GM23338 (cell line): ENCODE results near the gene TMEM106A. TPM values are rescaled to one million over a fixed set of nuclear protein-coding genes. Genes with fewer than 3 reads are reported as not detected.

Source experiments
- ATAC-seq: fragments of 200-7000 bp; cut with Tn5 transposase; 3 replicates; pipeline ENCODE4 v1.9.1; 2020
- DNase-seq: peaks from one replicate; pipeline ENCODE4 v3.0.0-alpha.2; 2015; ENCODE audit warnings: low spot score
- H2AFZ ChIP-seq: fragments of 200-600 bp; sonication (generic); 2 replicates; pipeline ENCODE4 v1.8.0; 2016; ENCODE audit warnings: antibody characterized with exemption, mild to moderate bottlenecking, moderate library complexity
- H3F3A ChIP-seq: fragments of 200-600 bp; sonication (generic); replicated peaks from 2 replicates; pipeline ENCODE4 v1.8.0; 2017; ENCODE audit warnings: antibody characterized with exemption, mixed run types, low read depth
- H3K27ac ChIP-seq: fragments of 200-600 bp; sonication (generic); 2 replicates; pipeline ENCODE4 v1.6.1; 2016; ENCODE audit warnings: low read depth
- H3K27me3 ChIP-seq: fragments of 200-600 bp; sonication (generic); 2 replicates; pipeline ENCODE4 v1.8.0; 2016; ENCODE audit warnings: mild to moderate bottlenecking, mixed run types, moderate library complexity; ENCODE audit not compliant: insufficient read depth
- H3K36me3 ChIP-seq: fragments of 200-600 bp; sonication (generic); 2 replicates; pipeline ENCODE4 v1.8.0; 2016; ENCODE audit warnings: mild to moderate bottlenecking; ENCODE audit not compliant: insufficient read depth
- H3K4me1 ChIP-seq: fragments of 200-600 bp; sonication (generic); 2 replicates; pipeline ENCODE4 v1.8.0; 2016; ENCODE audit warnings: mild to moderate bottlenecking, moderate library complexity; ENCODE audit not compliant: insufficient read depth
- H3K4me2 ChIP-seq: fragments of 200-600 bp; sonication (generic); 2 replicates; pipeline ENCODE4 v1.7.1; 2017; ENCODE audit warnings: mixed run types
- H3K4me3 ChIP-seq: fragments of 200-600 bp; sonication (generic); 2 replicates; pipeline ENCODE4 v1.6.1; 2016; ENCODE audit warnings: mixed run types
- H3K79me2 ChIP-seq: fragments of 200-600 bp; sonication (generic); replicated peaks from 2 replicates; pipeline ENCODE4 v1.8.0; 2017; ENCODE audit warnings: mild to moderate bottlenecking; ENCODE audit not compliant: insufficient read depth
- H3K9me2 ChIP-seq: fragments of 200-600 bp; sonication (generic); 2 replicates; pipeline ENCODE4 v1.8.0; 2017; ENCODE audit not compliant: insufficient read depth
- H4K20me1 ChIP-seq: fragments of 200-600 bp; sonication (generic); replicated peaks from 2 replicates; pipeline ENCODE4 v1.8.0; 2017; ENCODE audit warnings: mild to moderate bottlenecking; ENCODE audit not compliant: insufficient read depth
- H3K27ac Mint-ChIP-seq: 2 replicates; pipeline ENCODE4 v1.8.0; 2020; ENCODE audit warnings: inconsistent platforms, mild to moderate bottlenecking, moderate library complexity, mixed read lengths
- H3K27me3 Mint-ChIP-seq: 3 replicates; pipeline ENCODE4 v1.8.0; 2022; ENCODE audit warnings: low read depth, mild to moderate bottlenecking, moderate library complexity, mixed read lengths, inconsistent platforms; ENCODE audit not compliant: insufficient read depth, poor library complexity
- H3K36me3 Mint-ChIP-seq: 3 replicates; pipeline ENCODE4 v1.8.0; 2021; ENCODE audit warnings: low read depth, mild to moderate bottlenecking, inconsistent platforms, moderate library complexity, mixed read lengths
- H3K4me1 Mint-ChIP-seq: 3 replicates; pipeline ENCODE4 v1.8.0; 2020; ENCODE audit warnings: mild to moderate bottlenecking, inconsistent platforms, mixed read lengths
- H3K4me3 Mint-ChIP-seq: 3 replicates; pipeline ENCODE4 v1.8.0; 2021; ENCODE audit warnings: moderate library complexity, mild to moderate bottlenecking, inconsistent platforms, mixed read lengths
- H3K9me3 Mint-ChIP-seq: 3 replicates; pipeline ENCODE4 v1.8.0; 2020; ENCODE audit warnings: moderate library complexity, mild to moderate bottlenecking, inconsistent platforms, mixed read lengths
- CREB1 ChIP-seq: fragments of 250-450 bp; sonication (Bioruptor Pico); IDR thresholded peaks from 2 replicates; pipeline ENCODE4 v1.5.0; 2020; ENCODE audit warnings: low read depth, mild to moderate bottlenecking, moderate library complexity
- EZH2phosphoT487 ChIP-seq: fragments of 200-600 bp; sonication (generic); IDR thresholded peaks from one replicate; pipeline ENCODE4 v1.8.1; 2018; ENCODE audit warnings: antibody characterized with exemption; ENCODE audit not compliant: unreplicated experiment
- JUNB ChIP-seq: IDR thresholded peaks from one replicate; pipeline ENCODE4 v1.6.1; 2016; ENCODE audit warnings: antibody characterized with exemption; ENCODE audit not compliant: unreplicated experiment
- NANOG ChIP-seq: IDR thresholded peaks from 2 replicates; pipeline ENCODE4 v1.6.1; 2016; ENCODE audit warnings: antibody characterized with exemption, borderline replicate concordance
- POLR2AphosphoS5 ChIP-seq: IDR thresholded peaks from 2 replicates; pipeline ENCODE4 v1.6.1; 2016; ENCODE audit warnings: antibody characterized with exemption, low read depth
- REST ChIP-seq: IDR thresholded peaks from one replicate; pipeline ENCODE4 v1.6.1; 2018; ENCODE audit warnings: antibody characterized with exemption; ENCODE audit not compliant: unreplicated experiment
- STAT1 ChIP-seq: IDR thresholded peaks from one replicate; pipeline ENCODE4 v1.6.1; 2016; ENCODE audit warnings: antibody characterized with exemption; ENCODE audit not compliant: unreplicated experiment
- ZNF114 ChIP-seq: fragments of 250-450 bp; sonication (Bioruptor Pico); IDR thresholded peaks from 2 replicates; pipeline ENCODE4 v1.5.0; 2020; ENCODE audit warnings: mild to moderate bottlenecking, moderate library complexity
- polyA plus RNA-seq: library from polyadenylated mRNA; unstranded; fragments of >200 nt; fragmentation: Nextera tagmentation; extraction: Ambion mirVana; gene quantifications from 2 replicates; pipeline ENCODE4 v1.2.1, GENCODE V29; 2016
- total RNA-seq: library from RNA; depleted of rRNA; stranded (reverse); fragments of >200 nt; shearing (Covaris generic); gene quantifications from 2 replicates; pipeline ENCODE4 v1.2.3, GENCODE V29; 2014
- TF ChIP-seq, protein P1 (sequence below), 2 experiments: fragments of 200-600 bp in 1 of 2; sonication (generic) in 1 of 2; conservative IDR thresholded peaks; 2 replicates each; pipeline versions ENCODE4 v1.5.1 to v1.6.1; 2016 to 2017; ENCODE audit warnings: antibody characterized with exemption in 2 of 2, low read depth in 2 of 2, mild to moderate bottlenecking in 2 of 2, moderate library complexity in 1 of 2
- TF ChIP-seq, protein P2 (sequence below): IDR thresholded peaks from 2 replicates; pipeline ENCODE4 v1.6.1; 2016; ENCODE audit warnings: antibody characterized with exemption

The TMEM106A gene
- total and polyA plus RNA-seq, 2 experiments from 2014 or later, result 1.1 to 1.5 TPM

DNA sequence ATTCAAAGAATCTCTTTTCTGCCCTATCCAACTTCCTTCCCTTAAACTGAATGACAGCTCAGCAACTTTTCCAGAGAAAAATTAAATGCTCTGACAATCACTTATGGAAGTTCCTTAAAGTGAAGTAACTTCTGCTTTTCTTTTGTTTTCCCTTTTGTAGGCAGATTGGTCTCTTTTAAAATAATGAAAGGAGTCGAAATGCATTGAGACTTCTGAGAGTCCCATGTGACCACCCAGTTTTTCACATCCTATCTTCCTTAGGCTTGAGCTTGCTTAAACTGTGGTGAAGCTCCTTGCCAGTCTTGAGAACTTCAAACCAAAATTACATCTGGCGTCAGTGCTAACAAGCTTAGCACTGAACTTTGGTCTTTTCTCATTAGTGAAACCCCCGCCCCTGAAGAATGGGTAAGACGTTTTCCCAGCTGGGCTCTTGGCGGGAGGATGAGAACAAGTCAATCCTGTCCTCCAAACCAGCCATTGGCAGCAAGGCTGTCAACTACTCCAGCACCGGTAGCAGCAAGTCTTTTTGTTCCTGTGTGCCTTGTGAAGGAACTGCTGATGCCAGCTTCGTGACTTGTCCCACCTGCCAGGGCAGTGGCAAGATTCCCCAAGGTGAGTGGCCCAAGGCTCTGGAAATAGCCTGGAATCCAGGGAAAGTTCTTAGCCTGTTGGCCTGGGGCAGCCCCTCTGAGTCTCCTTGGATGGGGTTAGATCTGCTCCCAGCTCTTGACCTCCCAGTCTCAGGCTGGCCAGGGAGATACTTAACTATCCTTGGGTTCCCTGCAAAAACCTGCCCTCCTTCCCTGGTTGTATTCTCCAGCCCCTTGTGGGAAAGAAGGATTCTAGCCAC, 1.2 kb downstream of the TMEM106A start (continued):
- TF ChIP-seq, protein P1, sequence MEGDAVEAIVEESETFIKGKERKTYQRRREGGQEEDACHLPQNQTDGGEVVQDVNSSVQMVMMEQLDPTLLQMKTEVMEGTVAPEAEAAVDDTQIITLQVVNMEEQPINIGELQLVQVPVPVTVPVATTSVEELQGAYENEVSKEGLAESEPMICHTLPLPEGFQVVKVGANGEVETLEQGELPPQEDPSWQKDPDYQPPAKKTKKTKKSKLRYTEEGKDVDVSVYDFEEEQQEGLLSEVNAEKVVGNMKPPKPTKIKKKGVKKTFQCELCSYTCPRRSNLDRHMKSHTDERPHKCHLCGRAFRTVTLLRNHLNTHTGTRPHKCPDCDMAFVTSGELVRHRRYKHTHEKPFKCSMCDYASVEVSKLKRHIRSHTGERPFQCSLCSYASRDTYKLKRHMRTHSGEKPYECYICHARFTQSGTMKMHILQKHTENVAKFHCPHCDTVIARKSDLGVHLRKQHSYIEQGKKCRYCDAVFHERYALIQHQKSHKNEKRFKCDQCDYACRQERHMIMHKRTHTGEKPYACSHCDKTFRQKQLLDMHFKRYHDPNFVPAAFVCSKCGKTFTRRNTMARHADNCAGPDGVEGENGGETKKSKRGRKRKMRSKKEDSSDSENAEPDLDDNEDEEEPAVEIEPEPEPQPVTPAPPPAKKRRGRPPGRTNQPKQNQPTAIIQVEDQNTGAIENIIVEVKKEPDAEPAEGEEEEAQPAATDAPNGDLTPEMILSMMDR (conservative IDR thresholded peaks at IDR 0.05; ENCODE audit: low read depth in 2 of 2), result no peak
- no peak for TF ChIP-seq REST
- TF ChIP-seq POLR2AphosphoS5, result no peak
- TF ChIP-seq, protein P2, sequence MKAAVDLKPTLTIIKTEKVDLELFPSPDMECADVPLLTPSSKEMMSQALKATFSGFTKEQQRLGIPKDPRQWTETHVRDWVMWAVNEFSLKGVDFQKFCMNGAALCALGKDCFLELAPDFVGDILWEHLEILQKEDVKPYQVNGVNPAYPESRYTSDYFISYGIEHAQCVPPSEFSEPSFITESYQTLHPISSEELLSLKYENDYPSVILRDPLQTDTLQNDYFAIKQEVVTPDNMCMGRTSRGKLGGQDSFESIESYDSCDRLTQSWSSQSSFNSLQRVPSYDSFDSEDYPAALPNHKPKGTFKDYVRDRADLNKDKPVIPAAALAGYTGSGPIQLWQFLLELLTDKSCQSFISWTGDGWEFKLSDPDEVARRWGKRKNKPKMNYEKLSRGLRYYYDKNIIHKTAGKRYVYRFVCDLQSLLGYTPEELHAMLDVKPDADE, result no peak
- TF ChIP-seq JUNB, result no peak
- no peak for TF ChIP-seq CREB1 (CRISPR knock-in tag)
- TF ChIP-seq EZH2phosphoT487, result no peak

DNA sequence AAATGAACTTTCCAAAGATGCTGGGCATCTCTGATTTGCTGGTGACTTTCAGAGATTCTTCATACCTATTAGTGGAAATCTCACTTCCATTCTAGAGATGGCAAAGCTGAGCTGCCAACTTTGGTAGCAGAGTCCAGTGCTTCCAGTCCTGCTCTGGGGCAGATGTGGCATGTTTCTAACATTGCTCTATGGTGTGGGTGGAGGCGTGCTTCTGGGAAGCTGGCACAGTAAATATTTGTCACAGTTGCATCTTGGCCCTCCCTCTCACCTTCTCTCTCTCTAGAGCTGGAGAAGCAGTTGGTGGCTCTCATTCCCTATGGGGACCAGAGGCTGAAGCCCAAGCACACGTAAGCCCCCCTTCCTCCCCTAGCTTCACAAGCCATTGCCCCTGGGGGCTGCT, 1.9 kb downstream of the TMEM106A start:
- no peak overlapping the region for H3K4me3 Mint-ChIP-seq
- no peak for ATAC-seq
- H4K20me1 ChIP-seq, result no peaks in the 10 kb centered on the region
- TF ChIP-seq ZNF114 (CRISPR knock-in tag) (no peak), STAT1 (no peak), POLR2AphosphoS5 (no peak), EZH2phosphoT487 (no peak), JUNB (no peak), NANOG (no peak)
- TF ChIP-seq, protein P2, result no peak

More for the DNA sequence above, 1.9 kb downstream of the TMEM106A start:
- Histone ChIP-seq H3K4me2 (no peak overlapping the region), H2AFZ (no peak overlapping the region), H3K4me3 (no peak overlapping the region), H3K27ac (no peak overlapping the region), H3K36me3 (0 out of 2 replicates have a peak, but pooled peaks cover under 1% of the 10 kb centered on the region), H3K27me3 (no peaks in the 10 kb centered on the region), H3K9me2 (no peaks in the 10 kb centered on the region), H3F3A (0 out of 2 replicates have a peak, but pooled peaks cover 4% of the 10 kb centered on the region), H3K4me1 (peaks cover 16% of the 10 kb centered on the region), H3K79me2 (no peaks in the 10 kb centered on the region)
- peaks cover 7% of the 10 kb centered on the region for H3K36me3 Mint-ChIP-seq
- H3K4me1 Mint-ChIP-seq, result peaks cover 14% of the 10 kb centered on the region
- H3K9me3 Mint-ChIP-seq, result no peaks in the 10 kb centered on the region; the same call in 2 of the 3 replicates
- H3K27me3 Mint-ChIP-seq, result peaks cover 10% of the 10 kb centered on the region
- H3K27ac Mint-ChIP-seq, result no peak overlapping the region
- no peak for DNase-seq
